Glutamatergic neuron (in vitro differentiated cells): ENCODE data around the gene MAPK8IP2. TPM values are rescaled to one million over a fixed set of nuclear protein-coding genes. Genes with fewer than 3 reads are reported as not detected.

ENCODE experiments used
- DNase-seq: peaks from one replicate; pipeline ENCODE4 v3.0.0; 2022
- H3K27ac Mint-ChIP-seq: one replicate; pipeline ENCODE4 v1.8.0; 2020; ENCODE audit warnings: mild to moderate bottlenecking, mixed read lengths, inconsistent platforms; ENCODE audit not compliant: unreplicated experiment
- H3K27me3 Mint-ChIP-seq: one replicate; pipeline ENCODE4 v1.8.0; 2020; ENCODE audit warnings: mild to moderate bottlenecking, moderate library complexity, mixed read lengths, inconsistent platforms; ENCODE audit not compliant: unreplicated experiment
- H3K36me3 Mint-ChIP-seq: one replicate; pipeline ENCODE4 v1.8.0; 2020; ENCODE audit warnings: mild to moderate bottlenecking, mixed read lengths, inconsistent platforms; ENCODE audit not compliant: unreplicated experiment
- H3K4me1 Mint-ChIP-seq: one replicate; pipeline ENCODE4 v1.8.0; 2020; ENCODE audit warnings: mild to moderate bottlenecking, low read depth, mixed read lengths, inconsistent platforms; ENCODE audit not compliant: unreplicated experiment
- H3K4me3 Mint-ChIP-seq: one replicate; pipeline ENCODE4 v1.8.0; 2020; ENCODE audit warnings: mild to moderate bottlenecking, mixed read lengths, inconsistent platforms; ENCODE audit not compliant: unreplicated experiment
- H3K9me3 Mint-ChIP-seq: one replicate; pipeline ENCODE4 v1.8.0; 2020; ENCODE audit warnings: mild to moderate bottlenecking, moderate library complexity, mixed read lengths, inconsistent platforms; ENCODE audit not compliant: unreplicated experiment
- CTCF ChIP-seq: fragments of 200-600 bp; sonication (generic); IDR thresholded peaks from one replicate; pipeline ENCODE4 v1.5.0; 2021; ENCODE audit not compliant: partially characterized antibody, unreplicated experiment
- total RNA-seq: library from RNA; stranded (reverse); fragmentation: NEBNext Ultra II Directional; extraction: Animal tissue kit (Norgen Biotek cat#: 25700); gene quantifications from one replicate; pipeline ENCODE4 v1.2.1, GENCODE V29; 2021; ENCODE audit not compliant: unreplicated experiment

The MAPK8IP2 gene
- total RNA-seq, 1 donor from 2014 or later: 143 TPM

- Mint-ChIP-seq H3K27ac (no peak within 1 kb of the TSS), H3K27me3 (peaks cover 2% of the 10 kb centered on the region), H3K4me3 (peak within 1 kb of the TSS; percentile 55), H3K4me1 (peaks cover 14% of the 10 kb centered on the region), H3K36me3 (no peaks in the 10 kb centered on the region), H3K9me3 (peaks cover 12% of the 10 kb centered on the region)
- TF ChIP-seq CTCF: no peak
- peak; percentile 50 for DNase-seq
Measured at GRCh38 chr22:50577987-50578775, 22.4 kb upstream of the MAPK8IP2 start, which contains the start of gene CPT1B. Gene CPT1B (minus strand): TSS chr22:50578427. CDS start chr22:50577915, 512 bp downstream.

GRCh38 chr22:50578776-50579310 is 21.8 kb upstream of the MAPK8IP2 start:
- H3K4me1 Mint-ChIP-seq: peaks cover 17% of the 10 kb centered on the region
- no peak for TF ChIP-seq CTCF
- no peaks in the 10 kb centered on the region for H3K36me3 Mint-ChIP-seq
- peaks cover 16% of the 10 kb centered on the region for H3K9me3 Mint-ChIP-seq
- peaks cover 7% of the 10 kb centered on the region for H3K27me3 Mint-ChIP-seq
- H3K4me3 Mint-ChIP-seq: peak overlapping the region; percentile 55
- no peak overlapping the region for H3K27ac Mint-ChIP-seq
- DNase-seq: no peak

GRCh38 chr22:50579752-50580151 is 20.8 kb upstream of the MAPK8IP2 start:
- H3K4me1 Mint-ChIP-seq: peaks cover 17% of the 10 kb centered on the region
- no peak for DNase-seq
- no peak overlapping the region for H3K4me3 Mint-ChIP-seq
- no peak for TF ChIP-seq CTCF
- peaks cover 7% of the 10 kb centered on the region for H3K27me3 Mint-ChIP-seq
- H3K9me3 Mint-ChIP-seq: peaks cover 16% of the 10 kb centered on the region
- H3K27ac Mint-ChIP-seq: no peak overlapping the region
- no peaks in the 10 kb centered on the region for H3K36me3 Mint-ChIP-seq

GRCh38 chr22:50581031-50581949 is 19.3 kb upstream of the MAPK8IP2 start:
- Mint-ChIP-seq H3K4me3 (peak overlapping the region; percentile 87), H3K4me1 (peaks cover 17% of the 10 kb centered on the region), H3K36me3 (no peaks in the 10 kb centered on the region), H3K9me3 (peaks cover 11% of the 10 kb centered on the region), H3K27me3 (peaks cover 7% of the 10 kb centered on the region), H3K27ac (peak overlapping the region; percentile 87)
- no peak for DNase-seq
- no peak for TF ChIP-seq CTCF
